Gastrocnemius medialis (tissue), 4 donors: ENCODE data around the gene P3R3URF. TPM values are rescaled to one million over a fixed set of nuclear protein-coding genes. Genes with fewer than 3 reads are reported as not detected.
A peak's percentile ranks its signal among the peaks of the same experiment; 100 is the strongest.

Experiments used
- ATAC-seq, 2 donors: fragments of 150-250 bp; one replicate each; pipeline ENCODE4 v1.9.1; 2016
- DNase-seq, 2 donors: peaks; one replicate each; pipeline ENCODE4 v3.0.0-alpha.2; 2019
- H3K27ac ChIP-seq, 4 donors: fragments of 200-600 bp; sonication (generic); 1 replicate in 1 of 4; 2 replicates in 3 of 4; pipeline ENCODE4 v1.5.1; 2016 to 2018; ENCODE audit warnings: mild to moderate bottlenecking in 2 of 4, moderate library complexity in 1 of 4
- H3K27me3 ChIP-seq, 3 donors: fragments of 200-600 bp; sonication (generic) in 2 of 3; 1 replicate in 1 of 3; 2 replicates in 2 of 3; pipeline versions ENCODE4 v1.5.1 to v1.6.0; 2016 to 2019; ENCODE audit warnings: mild to moderate bottlenecking in 1 of 3, moderate library complexity in 1 of 3
- H3K36me3 ChIP-seq, 2 donors: fragments of 200-600 bp; sonication (generic) in 1 of 2; one replicate each; pipeline ENCODE4 v1.5.1; 2017 to 2018
- H3K4me1 ChIP-seq, 2 donors: fragments of 200-600 bp; sonication (generic) in 1 of 2; one replicate each; pipeline ENCODE4 v1.5.1; 2016 to 2017; ENCODE audit warnings: mild to moderate bottlenecking in 2 of 2
- H3K4me3 ChIP-seq, 4 donors: fragments of 200-600 bp; sonication (generic) in 3 of 4; 1 replicate in 1 of 4; 2 replicates in 3 of 4; pipeline ENCODE4 v1.5.1; 2016 to 2019; ENCODE audit warnings: mild to moderate bottlenecking in 2 of 4
- H3K9me3 ChIP-seq, 3 donors: fragments of 200-600 bp; sonication (generic) in 2 of 3; 1 replicate in 1 of 3; 2 replicates in 2 of 3; pipeline ENCODE4 v1.5.1; 2016 to 2019
- CTCF ChIP-seq, 5 experiments: fragments of 450-650 bp in 3 of 5; fragments of 200-600 bp in 2 of 5; sonication (generic) in 2 of 5; IDR thresholded peaks in 4 of 5; conservative IDR thresholded peaks in 1 of 5; 1 replicate in 4 of 5; 2 replicates in 1 of 5; pipeline ENCODE4 v1.5.1; 2016 to 2019; ENCODE audit warnings: antibody characterized with exemption in 5 of 5, mild to moderate bottlenecking in 3 of 5, moderate library complexity in 3 of 5
- POLR2A ChIP-seq, 2 donors: fragments of 450-650 bp; IDR thresholded peaks; one replicate each; pipeline ENCODE4 v1.6.1; 2017; ENCODE audit warnings: antibody characterized with exemption in 2 of 2, mild to moderate bottlenecking in 2 of 2, moderate library complexity in 2 of 2
- in situ Hi-C, 4 donors: fragments of 200-750 bp; cut with MboI; loops; one replicate each; pipeline versions ENCODE4 v1.15.0 to v1.8.0; 2017; ENCODE audit warnings: low sequenced_read_pairs in 4 of 4
- intact Hi-C: fragments of 100-400 bp; cut with DNase I; formaldehyde crosslinking; loops from one replicate; pipeline ENCODE4 v1.15.1; 2023; ENCODE audit warnings: low total_unique reads
- total RNA-seq, 4 donors: library from RNA; depleted of rRNA; stranded (reverse); fragments of >200 nt; gene quantifications; one replicate each; pipeline versions ENCODE4 v1.1.0 to v1.2.3, GENCODE V29; 2016

The P3R3URF gene
- total RNA-seq, 4 donors from 2014 or later: not detected

GRCh38 chr1:46204406-46204742 is 28.1 kb upstream of the P3R3URF start:
- Histone ChIP-seq H3K27me3 (no peaks in the 10 kb centered on the region), H3K27ac (peak overlapping the region; percentile 63 to 77 (median 71)), H3K9me3 (no peaks in the 10 kb centered on the region), H3K36me3 (no peaks in the 10 kb centered on the region), H3K4me3 (peak overlapping the region; percentile 53 to 88 (median 70)), H3K4me1 (peaks cover 5 to 27% of the 10 kb centered on the region in 2 donors)
- TF ChIP-seq CTCF (IDR thresholded peaks at IDR 0.05 in 4 of 5, conservative IDR thresholded peaks at IDR 0.05 in 1 of 5): no peak
- no peak for TF ChIP-seq POLR2A (IDR thresholded peaks at IDR 0.05)
- intact Hi-C loops: no loop called here
- ATAC-seq (no peak), DNase-seq (no peak)
- in situ Hi-C loops: no loop called here

GRCh38 chr1:46203738-46204405 is 27.6 kb upstream of the P3R3URF start:
- Histone ChIP-seq H3K4me3 (peak overlapping the region; percentile 53 to 88 (median 70)), H3K27me3 (no peaks in the 10 kb centered on the region), H3K9me3 (no peaks in the 10 kb centered on the region), H3K36me3 (no peaks in the 10 kb centered on the region), H3K4me1 (peaks cover 10 to 32% of the 10 kb centered on the region in 2 donors), H3K27ac (peak overlapping the region; percentile 63 to 77 (median 71))
- in situ Hi-C loops: no loop called here
- no peak for DNase-seq
- no peak for TF ChIP-seq POLR2A (IDR thresholded peaks at IDR 0.05)
- no peak for TF ChIP-seq CTCF (IDR thresholded peaks at IDR 0.05 in 4 of 5, conservative IDR thresholded peaks at IDR 0.05 in 1 of 5)
- intact Hi-C loops: no loop called here
- ATAC-seq: no peak

- peak overlapping the region; percentile 63 to 86 (median 79) for H3K4me3 ChIP-seq
- DNase-seq (no peak), ATAC-seq (no peak)
- intact Hi-C loops (no loop called here), in situ Hi-C loops (no loop called here)
- H3K36me3 ChIP-seq: peaks cover 0 to 28% of the 10 kb centered on the region in 2 donors
- H3K9me3 ChIP-seq: no peaks in the 10 kb centered on the region
- peak overlapping the region; percentile 82 to 97 (median 88) for H3K27ac ChIP-seq
- H3K4me1 ChIP-seq: peaks cover 24 to 38% of the 10 kb centered on the region in 2 donors
- TF ChIP-seq POLR2A (IDR thresholded peaks at IDR 0.05) (no peak), CTCF (IDR thresholded peaks at IDR 0.05 in 4 of 5, conservative IDR thresholded peaks at IDR 0.05 in 1 of 5) (no peak)
- H3K27me3 ChIP-seq: no peaks in the 10 kb centered on the region
Measured at GRCh38 chr1:46199233-46199749, 23.0 kb upstream of the P3R3URF start.

DNA sequence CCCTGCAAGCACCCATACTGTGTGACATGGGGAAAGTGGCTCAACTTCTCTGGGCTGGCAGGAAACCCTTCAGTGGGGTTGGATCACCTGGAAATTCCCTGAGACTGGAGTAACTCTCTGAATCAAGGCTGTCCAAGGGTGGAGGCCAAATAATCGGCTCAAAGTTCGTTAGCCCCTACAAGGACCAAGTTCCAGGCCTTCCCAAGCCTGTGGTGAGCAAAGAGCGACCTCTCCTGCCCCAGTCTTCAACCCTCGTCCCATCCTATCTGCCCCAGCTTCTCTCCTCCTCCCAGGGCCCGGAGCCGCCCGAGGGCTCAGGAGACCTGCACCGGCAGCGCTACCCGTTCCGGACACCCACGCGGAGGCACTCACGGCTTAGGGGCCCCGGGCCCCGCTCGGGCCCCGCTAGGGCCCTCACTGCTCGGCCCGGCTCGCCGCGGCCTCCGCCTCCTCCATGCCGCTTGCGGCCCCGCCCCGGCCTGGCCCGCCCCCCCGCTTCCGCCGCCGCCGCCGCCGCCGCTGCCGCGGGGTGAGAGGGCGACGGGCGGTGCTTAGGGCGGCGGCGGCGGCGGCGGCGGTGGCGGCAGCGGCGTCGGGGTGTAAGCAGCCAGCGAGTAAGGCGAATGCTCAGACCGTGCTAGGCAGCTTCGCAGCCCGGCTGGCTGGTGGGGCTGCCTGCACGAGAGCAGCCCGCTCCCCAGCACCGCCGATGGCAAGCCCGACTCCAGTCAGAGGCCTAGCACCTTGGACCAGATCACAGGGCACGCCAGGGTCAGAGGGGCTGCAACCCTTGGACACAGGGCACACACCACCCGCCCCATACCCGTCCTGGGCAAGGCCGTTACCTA is 21.9 kb upstream of the P3R3URF start, which contains the start of gene POMGNT1:
POMGNT1 (minus strand) TSS at position 471 of the 848 bp plus-strand sequence. CDS start 613 bp downstream, outside the sequence.
- peak within 1 kb of the TSS; percentile 63 to 86 (median 79) for H3K4me3 ChIP-seq
- peak; percentile 89 to 91 for ATAC-seq
- TF ChIP-seq POLR2A (IDR thresholded peaks at IDR 0.05) (peak; percentile 63 to 64), CTCF (IDR thresholded peaks at IDR 0.05 in 4 of 5, conservative IDR thresholded peaks at IDR 0.05 in 1 of 5) (peak in 2 of 5 experiments; percentile 21 to 24)
- in situ Hi-C loops (no loop called here), intact Hi-C loops (loop anchor here (1.0 kb wide), 1 partner anchor 15 kb away; no protein-coding TSS in a partner anchor)
- H3K27me3 ChIP-seq: no peaks in the 10 kb centered on the region
- DNase-seq: peak; percentile 22 to 56
- no peaks in the 10 kb centered on the region for H3K9me3 ChIP-seq
- peaks cover 21 to 30% of the 10 kb centered on the region in 2 donors for H3K4me1 ChIP-seq
- H3K36me3 ChIP-seq: peaks cover 0 to 38% of the 10 kb centered on the region in 2 donors
- H3K27ac ChIP-seq: peak within 1 kb of the TSS; percentile 82 to 97 (median 88)
